H1 (cell line): ENCODE measurements around the gene HTR6. TPM values are rescaled to one million over a fixed set of nuclear protein-coding genes. Genes with fewer than 3 reads are reported as not detected.
A peak's percentile ranks its signal among the peaks of the same experiment; 100 is the strongest.

Experiments used
- CBX5 ChIP-seq: fragments of 300-800, 300-1000 bp; sonication (generic); IDR thresholded peaks from 2 replicates; pipeline ENCODE4 v1.7.1; 2016; ENCODE audit warnings: antibody characterized with exemption, low read length, low read depth
- CTBP2 ChIP-seq: IDR thresholded peaks from 2 replicates; pipeline ENCODE4 v1.7.0; 2011; ENCODE audit warnings: borderline replicate concordance, mild to moderate bottlenecking, moderate library complexity, mixed read lengths, low read length; ENCODE audit not compliant: insufficient read depth, insufficient read length
- JUN ChIP-seq: IDR thresholded peaks from 2 replicates; pipeline ENCODE4 v1.6.1; 2011; ENCODE audit warnings: low read depth, mild to moderate bottlenecking, improper control_type of control experiment, low read length
- RAD21 ChIP-seq, 2 experiments: IDR thresholded peaks in 1 of 2; conservative IDR thresholded peaks in 1 of 2; 2 replicates each; pipeline ENCODE4 v1.6.1; 2011; ENCODE audit warnings: low read depth in 2 of 2, low read length in 2 of 2, improper control_type of control experiment in 1 of 2, inconsistent platforms in 1 of 2, mild to moderate bottlenecking in 1 of 2, moderate library complexity in 1 of 2
- SIRT6 ChIP-seq: IDR thresholded peaks from one replicate; pipeline ENCODE4 v1.7.1; 2012; ENCODE audit warnings: low read length, inconsistent platforms
- polyA plus RNA-seq, 7 experiments: library from polyadenylated mRNA; depleted of rRNA in 3 of 7; stranded (reverse) in 5 of 7; unstranded in 2 of 7; fragments of >200 nt in 5 of 7; fragments of 200-250 nt in 2 of 7; gene quantifications; 1 replicate in 5 of 7; 2 replicates in 1 of 7; 4 replicates in 1 of 7; pipeline versions ENCODE4 v1.2.1 to v1.2.3, GENCODE V29; 2011 to 2013; ENCODE audit warnings: missing spikeins in 2 of 7, mixed read lengths in 2 of 7
- total RNA-seq: library from RNA; stranded (reverse); fragmentation: NEBNext Ultra II Directional; extraction: Animal tissue kit (Norgen Biotek cat#: 25700); gene quantifications from 2 replicates; pipeline ENCODE4 v1.2.1, GENCODE V29; 2021
- TF ChIP-seq, protein P1 (sequence below): fragments of 300-600 bp; sonication (generic); IDR thresholded peaks from 2 replicates; pipeline ENCODE4 v1.7.1; 2012; ENCODE audit warnings: low read length, moderate library complexity, mild to moderate bottlenecking, inconsistent platforms; ENCODE audit not compliant: insufficient replicate concordance
- TF ChIP-seq, protein P2 (sequence below): IDR thresholded peaks from 2 replicates; pipeline ENCODE4 v1.6.1; 2012; ENCODE audit warnings: low read length, inconsistent platforms

Gene HTR6
- total and polyA plus RNA-seq, 2 of the 8 experiments (the other 6 are each of a cell fraction or from before 2014, with no cell fraction given), result 0.76 to 0.95 TPM

DNA sequence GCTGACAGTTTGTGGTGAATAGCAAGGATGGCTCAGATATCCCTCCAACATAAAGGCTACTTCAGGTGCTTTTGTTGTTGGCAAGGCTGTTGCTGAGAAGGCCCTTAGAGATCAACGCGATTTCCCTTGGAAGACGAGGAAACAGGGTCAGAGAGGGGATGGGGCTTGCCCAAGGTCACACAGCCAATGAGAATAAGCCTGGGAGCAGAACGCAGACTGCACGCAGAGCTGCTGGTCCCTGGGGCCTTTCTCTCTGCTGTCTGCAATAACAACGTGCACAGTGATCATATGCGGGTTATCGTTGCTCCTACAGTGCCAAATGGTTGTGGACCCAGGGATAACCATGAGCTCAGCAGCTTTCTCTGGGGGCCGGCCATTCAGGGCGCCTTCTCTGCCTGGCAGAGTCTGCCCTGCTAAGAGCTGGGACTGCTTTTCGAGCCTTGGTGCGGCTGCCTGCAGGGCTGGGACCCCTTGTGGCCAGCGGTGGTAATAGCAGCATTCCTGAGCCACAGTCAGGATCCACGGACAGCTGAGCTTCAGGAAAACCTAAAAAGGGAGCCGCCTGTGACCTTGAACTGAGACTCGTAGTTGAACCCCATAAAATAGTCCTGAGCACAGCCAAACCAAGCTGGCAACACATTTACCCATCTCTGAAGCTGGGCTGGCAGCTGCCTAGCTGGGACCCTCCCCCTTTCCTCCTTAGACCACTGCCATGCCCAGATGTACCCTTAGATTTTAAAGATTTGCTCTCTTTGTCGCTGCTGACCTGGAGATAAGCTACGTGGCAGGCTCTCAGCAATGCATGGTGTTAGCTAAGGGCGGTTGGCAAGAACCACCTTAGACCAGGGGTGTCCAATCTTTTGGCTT is 39.8 kb downstream of the HTR6 start (continued):
- TF ChIP-seq, protein P1, sequence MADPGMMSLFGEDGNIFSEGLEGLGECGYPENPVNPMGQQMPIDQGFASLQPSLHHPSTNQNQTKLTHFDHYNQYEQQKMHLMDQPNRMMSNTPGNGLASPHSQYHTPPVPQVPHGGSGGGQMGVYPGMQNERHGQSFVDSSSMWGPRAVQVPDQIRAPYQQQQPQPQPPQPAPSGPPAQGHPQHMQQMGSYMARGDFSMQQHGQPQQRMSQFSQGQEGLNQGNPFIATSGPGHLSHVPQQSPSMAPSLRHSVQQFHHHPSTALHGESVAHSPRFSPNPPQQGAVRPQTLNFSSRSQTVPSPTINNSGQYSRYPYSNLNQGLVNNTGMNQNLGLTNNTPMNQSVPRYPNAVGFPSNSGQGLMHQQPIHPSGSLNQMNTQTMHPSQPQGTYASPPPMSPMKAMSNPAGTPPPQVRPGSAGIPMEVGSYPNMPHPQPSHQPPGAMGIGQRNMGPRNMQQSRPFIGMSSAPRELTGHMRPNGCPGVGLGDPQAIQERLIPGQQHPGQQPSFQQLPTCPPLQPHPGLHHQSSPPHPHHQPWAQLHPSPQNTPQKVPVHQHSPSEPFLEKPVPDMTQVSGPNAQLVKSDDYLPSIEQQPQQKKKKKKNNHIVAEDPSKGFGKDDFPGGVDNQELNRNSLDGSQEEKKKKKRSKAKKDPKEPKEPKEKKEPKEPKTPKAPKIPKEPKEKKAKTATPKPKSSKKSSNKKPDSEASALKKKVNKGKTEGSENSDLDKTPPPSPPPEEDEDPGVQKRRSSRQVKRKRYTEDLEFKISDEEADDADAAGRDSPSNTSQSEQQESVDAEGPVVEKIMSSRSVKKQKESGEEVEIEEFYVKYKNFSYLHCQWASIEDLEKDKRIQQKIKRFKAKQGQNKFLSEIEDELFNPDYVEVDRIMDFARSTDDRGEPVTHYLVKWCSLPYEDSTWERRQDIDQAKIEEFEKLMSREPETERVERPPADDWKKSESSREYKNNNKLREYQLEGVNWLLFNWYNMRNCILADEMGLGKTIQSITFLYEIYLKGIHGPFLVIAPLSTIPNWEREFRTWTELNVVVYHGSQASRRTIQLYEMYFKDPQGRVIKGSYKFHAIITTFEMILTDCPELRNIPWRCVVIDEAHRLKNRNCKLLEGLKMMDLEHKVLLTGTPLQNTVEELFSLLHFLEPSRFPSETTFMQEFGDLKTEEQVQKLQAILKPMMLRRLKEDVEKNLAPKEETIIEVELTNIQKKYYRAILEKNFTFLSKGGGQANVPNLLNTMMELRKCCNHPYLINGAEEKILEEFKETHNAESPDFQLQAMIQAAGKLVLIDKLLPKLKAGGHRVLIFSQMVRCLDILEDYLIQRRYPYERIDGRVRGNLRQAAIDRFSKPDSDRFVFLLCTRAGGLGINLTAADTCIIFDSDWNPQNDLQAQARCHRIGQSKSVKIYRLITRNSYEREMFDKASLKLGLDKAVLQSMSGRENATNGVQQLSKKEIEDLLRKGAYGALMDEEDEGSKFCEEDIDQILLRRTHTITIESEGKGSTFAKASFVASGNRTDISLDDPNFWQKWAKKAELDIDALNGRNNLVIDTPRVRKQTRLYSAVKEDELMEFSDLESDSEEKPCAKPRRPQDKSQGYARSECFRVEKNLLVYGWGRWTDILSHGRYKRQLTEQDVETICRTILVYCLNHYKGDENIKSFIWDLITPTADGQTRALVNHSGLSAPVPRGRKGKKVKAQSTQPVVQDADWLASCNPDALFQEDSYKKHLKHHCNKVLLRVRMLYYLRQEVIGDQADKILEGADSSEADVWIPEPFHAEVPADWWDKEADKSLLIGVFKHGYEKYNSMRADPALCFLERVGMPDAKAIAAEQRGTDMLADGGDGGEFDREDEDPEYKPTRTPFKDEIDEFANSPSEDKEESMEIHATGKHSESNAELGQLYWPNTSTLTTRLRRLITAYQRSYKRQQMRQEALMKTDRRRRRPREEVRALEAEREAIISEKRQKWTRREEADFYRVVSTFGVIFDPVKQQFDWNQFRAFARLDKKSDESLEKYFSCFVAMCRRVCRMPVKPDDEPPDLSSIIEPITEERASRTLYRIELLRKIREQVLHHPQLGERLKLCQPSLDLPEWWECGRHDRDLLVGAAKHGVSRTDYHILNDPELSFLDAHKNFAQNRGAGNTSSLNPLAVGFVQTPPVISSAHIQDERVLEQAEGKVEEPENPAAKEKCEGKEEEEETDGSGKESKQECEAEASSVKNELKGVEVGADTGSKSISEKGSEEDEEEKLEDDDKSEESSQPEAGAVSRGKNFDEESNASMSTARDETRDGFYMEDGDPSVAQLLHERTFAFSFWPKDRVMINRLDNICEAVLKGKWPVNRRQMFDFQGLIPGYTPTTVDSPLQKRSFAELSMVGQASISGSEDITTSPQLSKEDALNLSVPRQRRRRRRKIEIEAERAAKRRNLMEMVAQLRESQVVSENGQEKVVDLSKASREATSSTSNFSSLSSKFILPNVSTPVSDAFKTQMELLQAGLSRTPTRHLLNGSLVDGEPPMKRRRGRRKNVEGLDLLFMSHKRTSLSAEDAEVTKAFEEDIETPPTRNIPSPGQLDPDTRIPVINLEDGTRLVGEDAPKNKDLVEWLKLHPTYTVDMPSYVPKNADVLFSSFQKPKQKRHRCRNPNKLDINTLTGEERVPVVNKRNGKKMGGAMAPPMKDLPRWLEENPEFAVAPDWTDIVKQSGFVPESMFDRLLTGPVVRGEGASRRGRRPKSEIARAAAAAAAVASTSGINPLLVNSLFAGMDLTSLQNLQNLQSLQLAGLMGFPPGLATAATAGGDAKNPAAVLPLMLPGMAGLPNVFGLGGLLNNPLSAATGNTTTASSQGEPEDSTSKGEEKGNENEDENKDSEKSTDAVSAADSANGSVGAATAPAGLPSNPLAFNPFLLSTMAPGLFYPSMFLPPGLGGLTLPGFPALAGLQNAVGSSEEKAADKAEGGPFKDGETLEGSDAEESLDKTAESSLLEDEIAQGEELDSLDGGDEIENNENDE, result no peak
- TF ChIP-seq SIRT6 (no peak), RAD21 (IDR thresholded peaks at IDR 0.05 in 1 of 2, conservative IDR thresholded peaks at IDR 0.05 in 1 of 2; ENCODE audit: low read depth in 2 of 2, low read length in 2 of 2) (peak; percentile 66 to 78), CTBP2 (no peak), JUN (no peak), CBX5 (no peak)
- TF ChIP-seq, protein P2, sequence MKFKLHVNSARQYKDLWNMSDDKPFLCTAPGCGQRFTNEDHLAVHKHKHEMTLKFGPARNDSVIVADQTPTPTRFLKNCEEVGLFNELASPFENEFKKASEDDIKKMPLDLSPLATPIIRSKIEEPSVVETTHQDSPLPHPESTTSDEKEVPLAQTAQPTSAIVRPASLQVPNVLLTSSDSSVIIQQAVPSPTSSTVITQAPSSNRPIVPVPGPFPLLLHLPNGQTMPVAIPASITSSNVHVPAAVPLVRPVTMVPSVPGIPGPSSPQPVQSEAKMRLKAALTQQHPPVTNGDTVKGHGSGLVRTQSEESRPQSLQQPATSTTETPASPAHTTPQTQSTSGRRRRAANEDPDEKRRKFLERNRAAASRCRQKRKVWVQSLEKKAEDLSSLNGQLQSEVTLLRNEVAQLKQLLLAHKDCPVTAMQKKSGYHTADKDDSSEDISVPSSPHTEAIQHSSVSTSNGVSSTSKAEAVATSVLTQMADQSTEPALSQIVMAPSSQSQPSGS, result no peak
